ENCODE data around the gene FPGT.

- TF ChIP-seq ATF3 (IDR thresholded peaks at IDR 0.05; ENCODE audit: insufficient read depth, low read depth, low read length) (no peak), POLR2A (IDR thresholded peaks at IDR 0.05; ENCODE audit: control extremely low read depth in 1 of 2, low read depth in 2 of 2, low read length in 2 of 2) (no peak)
Measured at GRCh38 chr1:74247881-74248528, 50.0 kb downstream of the FPGT start.

Data from H1 (cell line).